A204.1 (cell line): ENCODE data around the gene GLB1L.

Experiments used
- FAIRE-seq: peaks from 2 replicates; lab custom pipeline; 2012; peaks lifted over from hg19 to GRCh38; lab: Jason Lieb, UNC

The GLB1L gene

DNA sequence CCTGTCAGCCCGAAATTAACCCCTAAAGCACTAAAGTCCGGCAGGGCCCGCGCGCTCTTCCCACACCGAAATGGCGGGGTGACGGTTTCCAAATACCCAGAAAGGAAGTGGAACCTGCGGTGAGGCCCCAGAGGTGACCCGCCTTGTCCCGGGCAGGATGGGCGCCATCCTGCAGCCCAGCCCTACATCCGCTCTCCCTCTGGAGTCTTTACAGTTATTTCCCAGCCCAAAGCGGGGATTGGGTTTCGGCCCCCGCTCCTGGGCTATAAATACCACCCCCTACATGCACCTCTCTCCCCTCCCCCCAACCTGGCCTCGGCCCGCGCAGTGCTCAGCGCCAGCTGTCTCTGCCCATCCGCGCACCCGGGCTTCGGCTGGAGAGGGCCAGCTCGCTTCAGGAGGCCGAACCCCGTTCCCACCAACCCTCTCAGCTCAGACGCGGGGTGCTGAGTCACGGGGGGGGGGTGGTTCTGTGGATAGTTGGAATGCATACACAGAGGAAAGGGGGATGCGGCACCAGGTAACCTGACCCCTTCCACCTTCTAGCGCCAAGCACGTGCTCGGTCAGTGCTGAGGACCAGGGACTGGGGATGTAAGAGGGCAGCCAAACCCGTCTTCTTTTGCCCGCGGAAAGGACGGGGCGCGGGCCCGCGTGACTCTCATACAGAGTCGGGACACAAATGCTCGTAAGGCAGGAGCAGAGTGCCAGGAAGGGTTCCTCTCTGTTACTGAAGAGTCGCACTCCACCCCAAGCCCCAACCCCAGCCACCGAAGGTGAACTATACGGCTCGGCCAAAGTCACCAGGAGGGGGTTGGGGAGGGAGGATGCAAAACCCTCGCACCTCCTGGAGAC, 7.9 kb upstream of the GLB1L start, which contains the start of gene TUBA4B:
Gene TUBA4B (plus strand): TSS at position 344 of the 853 bp plus-strand sequence. CDS start 165 bp downstream, at position 509.
- no peak for FAIRE-seq

- FAIRE-seq = no peak
Observed at GRCh38 chr2:219252570-219252899, 7.3 kb upstream of the GLB1L start.

- no peak for FAIRE-seq
Observed at GRCh38 chr2:219252084-219252483, 6.8 kb upstream of the GLB1L start.

GRCh38 chr2:219251656-219252055, 6.4 kb upstream of the GLB1L start:
- FAIRE-seq = no peak

GRCh38 chr2:219250049-219250781, 5.0 kb upstream of the GLB1L start:
- FAIRE-seq = no peak

- no peak for FAIRE-seq
Observed at GRCh38 chr2:219249203-219249980, 4.1 kb upstream of the GLB1L start.

DNA sequence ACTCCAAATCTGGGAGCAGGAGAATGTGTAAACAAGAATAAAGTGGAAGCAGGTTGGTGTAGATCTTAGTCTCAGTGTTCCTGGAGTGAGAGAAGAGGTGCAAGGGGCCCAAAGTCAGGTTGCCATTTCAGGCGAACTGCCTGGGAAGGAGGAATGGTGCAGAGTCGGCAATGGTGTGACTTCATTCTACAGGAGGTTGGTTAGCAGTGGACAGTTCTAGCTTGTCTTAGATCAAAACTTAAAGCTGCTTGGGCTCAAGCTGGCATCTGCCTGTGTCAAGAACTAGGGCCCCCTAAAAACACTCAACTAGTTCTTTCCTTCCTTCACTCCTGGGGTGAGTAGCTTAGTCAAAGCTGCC, 3.6 kb upstream of the GLB1L start:
- FAIRE-seq = no peak

- FAIRE-seq = no peak
Observed at GRCh38 chr2:219247678-219248642, 2.7 kb upstream of the GLB1L start.

DNA sequence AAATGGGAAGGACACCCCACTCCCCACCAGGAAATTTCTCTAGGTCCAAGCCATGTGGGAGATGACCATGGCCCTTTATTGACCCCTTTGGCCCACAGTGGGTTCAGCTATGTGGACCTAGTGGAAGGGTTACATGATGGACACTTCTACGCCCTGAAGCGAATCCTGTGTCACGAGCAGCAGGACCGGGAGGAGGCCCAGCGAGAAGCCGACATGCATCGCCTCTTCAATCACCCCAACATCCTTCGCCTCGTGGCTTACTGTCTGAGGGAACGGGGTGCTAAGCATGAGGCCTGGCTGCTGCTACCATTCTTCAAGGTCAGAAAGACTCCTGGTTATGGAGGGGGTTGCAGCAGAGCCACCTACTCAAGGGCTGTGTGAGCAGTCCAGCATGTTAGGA, 1.3 kb upstream of the GLB1L start:
- FAIRE-seq = no peak

GRCh38 chr2:219245899-219246230, 621 bp upstream of the GLB1L start:
- no peak for FAIRE-seq

DNA sequence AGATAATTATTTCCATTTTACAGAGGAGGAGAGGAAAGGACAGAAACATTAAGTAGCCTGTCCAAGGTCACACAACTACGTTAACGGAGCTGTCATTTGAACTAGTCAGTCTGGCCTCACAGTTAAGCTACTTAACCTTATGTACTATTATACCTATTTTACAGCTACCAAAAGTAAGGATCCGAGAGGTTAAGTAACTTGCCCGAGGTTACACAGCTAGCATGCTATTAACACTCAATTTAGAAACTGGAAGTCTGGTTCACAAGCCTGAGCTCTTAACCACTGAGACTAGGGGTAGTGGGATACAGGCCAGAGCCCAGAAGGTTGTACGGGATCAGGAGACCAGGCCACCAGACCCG, 476 bp downstream of the GLB1L start:
- no peak for FAIRE-seq

DNA sequence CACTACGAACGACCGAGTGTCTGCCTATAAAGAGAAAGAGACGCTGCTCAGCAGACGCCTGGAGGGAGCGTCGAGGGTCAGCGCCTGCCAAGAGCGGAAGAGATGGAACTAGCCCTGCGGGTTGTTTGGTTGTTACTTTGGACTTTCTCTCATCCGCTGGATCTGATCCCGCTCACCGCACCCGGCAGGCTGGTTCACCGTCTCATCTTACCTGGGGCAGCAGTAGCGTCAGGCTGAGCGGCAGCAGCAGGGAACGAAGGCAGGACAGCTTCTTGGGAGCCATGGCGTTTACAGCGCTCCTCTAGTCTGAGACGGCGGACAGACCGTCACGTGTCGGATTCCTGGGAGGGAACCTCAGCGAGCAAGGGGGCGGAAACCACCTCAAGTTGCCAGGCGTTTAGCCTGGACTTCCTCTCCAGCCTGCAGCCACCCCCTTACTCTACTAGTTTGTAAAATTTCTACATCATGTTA, 1.9 kb downstream of the GLB1L start:
- no peak for FAIRE-seq

DNA sequence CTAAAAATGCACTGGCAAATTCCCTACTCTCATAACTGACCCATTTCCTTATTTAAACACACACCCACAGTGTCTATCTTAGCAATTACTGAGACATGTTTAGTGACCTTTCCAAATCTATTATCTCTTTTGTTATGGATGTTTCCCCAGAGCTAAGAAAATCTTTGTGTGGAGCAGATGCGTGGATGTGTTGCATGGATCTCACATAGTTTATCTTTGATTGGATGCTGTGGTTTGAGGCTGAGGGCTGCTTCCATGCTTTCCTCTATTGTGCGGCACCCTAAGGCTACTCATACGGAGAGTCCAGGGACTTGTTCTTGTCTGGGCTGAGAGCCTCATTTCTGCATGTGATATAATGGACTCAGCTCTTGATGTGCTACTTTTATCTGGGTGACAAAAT, 10.9 kb downstream of the GLB1L start:
- FAIRE-seq = no peak

GRCh38 chr2:219230059-219230540, 15.1 kb downstream of the GLB1L start:
- no peak for FAIRE-seq

DNA sequence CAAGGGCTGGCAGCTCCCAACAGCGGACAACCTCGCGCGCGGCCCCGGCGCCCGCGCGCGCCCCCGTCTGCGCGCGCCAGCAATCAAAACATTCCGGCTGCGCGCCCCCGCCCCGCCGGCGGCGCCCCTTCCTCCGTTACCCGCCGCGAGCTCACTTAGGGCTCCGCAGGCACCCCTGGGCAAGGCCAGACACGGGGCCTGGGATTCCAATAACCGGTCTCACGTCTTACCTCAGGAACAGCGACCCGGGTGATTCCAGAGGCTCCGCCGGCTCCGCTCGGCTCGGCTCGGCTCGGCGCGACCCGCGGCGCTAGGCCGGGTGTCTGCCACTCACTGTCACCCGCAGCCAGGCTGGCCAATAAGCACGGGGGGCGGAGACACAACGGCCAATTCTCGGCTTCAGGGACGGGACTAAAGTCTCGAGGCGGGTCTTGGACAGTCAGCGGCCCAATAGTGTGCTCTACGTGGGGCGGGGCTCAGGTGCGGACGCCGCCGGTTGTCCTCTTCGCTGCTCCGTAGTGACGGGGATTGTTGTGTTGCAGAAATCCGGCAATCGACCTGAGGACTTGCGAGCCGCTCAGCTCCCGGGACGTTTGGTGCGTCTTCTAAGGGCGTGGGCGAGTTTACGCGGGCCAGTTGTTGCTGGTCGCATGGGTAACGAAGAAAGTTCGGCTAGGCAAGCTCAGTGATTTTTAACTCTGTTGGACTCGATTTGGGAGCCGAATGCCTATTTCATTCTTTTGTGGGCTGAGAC, 15.8 kb downstream of the GLB1L start, which contains the start of the genes ANKZF1 and ATG9A:
Gene ANKZF1 (plus strand): TSS at position 502 of the 754 bp plus-strand sequence. CDS start 452 bp downstream, outside the sequence.
Gene ATG9A (minus strand): TSS at position 332 of the 754 bp plus-strand sequence. CDS start 1,612 bp downstream, outside the sequence.
- peak; percentile 96 for FAIRE-seq

DNA sequence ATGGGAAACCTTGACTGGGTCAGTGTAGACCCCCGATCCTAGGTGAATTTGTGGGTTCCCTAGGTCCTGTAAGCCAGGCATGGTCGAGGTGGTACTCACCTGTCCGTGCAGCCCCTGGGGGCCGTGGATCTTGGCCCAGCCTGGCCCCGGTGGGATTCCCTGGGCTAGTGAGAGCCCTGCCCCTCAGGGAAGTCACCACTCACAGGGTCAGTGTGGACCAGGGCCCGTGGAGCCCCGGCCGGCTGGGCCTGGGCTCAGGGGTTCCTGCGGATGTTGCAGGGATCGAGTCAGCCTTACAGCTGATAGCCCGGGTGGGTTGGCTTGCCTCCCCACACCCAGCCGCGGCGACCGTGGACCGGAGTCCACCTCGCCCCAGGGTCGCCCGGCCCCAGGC, 16.3 kb downstream of the GLB1L start:
- FAIRE-seq = no peak

GRCh38 chr2:219228041-219228910, 17.0 kb downstream of the GLB1L start:
- no peak for FAIRE-seq

GRCh38 chr2:219225350-219225749, 19.9 kb downstream of the GLB1L start:
- FAIRE-seq = no peak

DNA sequence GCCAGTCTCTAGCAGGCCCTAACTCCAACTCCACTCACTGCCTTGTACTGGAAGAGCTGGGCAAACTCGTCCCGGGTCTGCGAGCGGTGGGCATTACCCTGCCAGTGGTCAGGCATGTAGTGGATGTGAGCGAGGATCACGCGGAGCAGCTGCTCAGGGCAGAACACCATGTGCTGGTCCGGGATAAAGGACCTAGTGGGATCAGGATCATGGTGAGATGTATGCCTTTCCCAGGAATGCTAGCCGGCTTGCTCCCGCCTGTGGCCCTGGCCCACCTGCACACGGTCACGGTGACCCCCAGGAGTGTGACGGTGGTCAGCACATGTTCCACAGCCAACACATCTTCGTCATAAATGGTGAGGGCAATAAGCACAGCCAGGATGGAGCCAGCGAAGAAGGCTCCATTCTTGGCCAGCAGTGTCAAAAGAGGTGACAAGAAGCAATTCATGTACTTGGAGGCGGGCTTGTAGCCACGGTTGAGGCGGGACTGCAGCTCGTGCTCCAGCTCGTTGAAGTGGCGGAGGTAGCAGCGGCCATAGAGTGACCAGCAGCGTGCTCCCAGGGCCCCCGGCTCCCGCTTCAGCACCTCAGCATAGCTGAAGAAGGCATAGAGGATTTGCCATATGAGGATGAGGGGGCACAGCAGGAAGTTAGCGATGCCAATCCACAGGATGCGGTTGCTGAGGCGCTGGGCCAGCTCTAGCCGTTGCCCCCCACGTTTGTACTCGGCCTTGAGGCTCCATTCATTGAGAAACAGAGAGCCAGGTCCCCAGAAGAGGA, 21.2 kb downstream of the GLB1L start:
- no peak for FAIRE-seq
